SHP77 (cell line): ENCODE results near the gene MT1X.

Source experiments
- DNase-seq, 2 experiments: peaks; one replicate each; lab custom pipeline; 2025; lab: John Stamatoyannopoulos, UW

MT1X gene

GRCh38 chr16:56679078-56679730 is 3.1 kb upstream of the MT1X start:
- no peak for DNase-seq

- no peak for DNase-seq
Observed at GRCh38 chr16:56679818-56680217, 2.5 kb upstream of the MT1X start.

- no peak for DNase-seq
Observed at GRCh38 chr16:56682703-56683397, 580 bp downstream of the MT1X start.

GRCh38 chr16:56683424-56684172 is 1.3 kb downstream of the MT1X start:
- no peak for DNase-seq

- no peak for DNase-seq
Observed at GRCh38 chr16:56684256-56684925, 2.1 kb downstream of the MT1X start.

- DNase-seq = no peak
Observed at GRCh38 chr16:56684926-56685590, 2.8 kb downstream of the MT1X start.

GRCh38 chr16:56686758-56687157 is 4.5 kb downstream of the MT1X start:
- DNase-seq = no peak

- DNase-seq = peak; percentile 19 to 38
Observed at GRCh38 chr16:56688762-56689161, 6.5 kb downstream of the MT1X start.

- peak; percentile 11 to 38 for DNase-seq
Observed at GRCh38 chr16:56689171-56689570, 6.9 kb downstream of the MT1X start.

- no peak for DNase-seq
Observed at GRCh38 chr16:56690420-56691122, 8.3 kb downstream of the MT1X start.

- no peak for DNase-seq
Observed at GRCh38 chr16:56691885-56692284, 9.6 kb downstream of the MT1X start.

- no peak for DNase-seq
Observed at GRCh38 chr16:56695246-56695645, 13.0 kb downstream of the MT1X start.

- DNase-seq = no peak
Observed at GRCh38 chr16:56697456-56698155, 15.3 kb downstream of the MT1X start.

- no peak for DNase-seq
Observed at GRCh38 chr16:56700195-56700594, 17.9 kb downstream of the MT1X start.

- DNase-seq = no peak
Observed at GRCh38 chr16:56700631-56701030, 18.4 kb downstream of the MT1X start.

- no peak for DNase-seq
Observed at GRCh38 chr16:56701534-56701933, 19.3 kb downstream of the MT1X start.

- no peak for DNase-seq
Observed at GRCh38 chr16:56702836-56703235, 20.6 kb downstream of the MT1X start.

- DNase-seq = no peak
Observed at GRCh38 chr16:56708525-56709442, 26.5 kb downstream of the MT1X start.

- DNase-seq = no peak
Observed at GRCh38 chr16:56709443-56710040, 27.3 kb downstream of the MT1X start.
